ENCODE measurements around the gene WWOX.

The WWOX gene

GRCh38 chr16:78957317-78958100 lies 858.1 kb downstream of the WWOX start:
- DNase-seq (ENCODE audit: low spot score): no peak

- no peak for DNase-seq (ENCODE audit: low spot score)
Measured at GRCh38 chr16:78961464-78961863, 862.0 kb downstream of the WWOX start.

GRCh38 chr16:78962457-78962929 lies 863.0 kb downstream of the WWOX start:
- no peak for DNase-seq (ENCODE audit: low spot score)

GRCh38 chr16:78967948-78968347 lies 868.5 kb downstream of the WWOX start:
- no peak for DNase-seq (ENCODE audit: low spot score)

GRCh38 chr16:78969721-78970120 lies 870.3 kb downstream of the WWOX start:
- no peak for DNase-seq (ENCODE audit: low spot score)

GRCh38 chr16:78970650-78971049 lies 871.2 kb downstream of the WWOX start:
- DNase-seq (ENCODE audit: low spot score): no peak

- DNase-seq (ENCODE audit: low spot score): no peak
Measured at GRCh38 chr16:78972006-78972405, 872.6 kb downstream of the WWOX start.

GRCh38 chr16:78972986-78973385 lies 873.5 kb downstream of the WWOX start:
- DNase-seq (ENCODE audit: low spot score): no peak

GRCh38 chr16:78976212-78976611 lies 876.8 kb downstream of the WWOX start:
- no peak for DNase-seq (ENCODE audit: low spot score)

GRCh38 chr16:78980825-78981224 lies 881.4 kb downstream of the WWOX start:
- DNase-seq (ENCODE audit: low spot score): no peak

- no peak for DNase-seq (ENCODE audit: low spot score)
Measured at GRCh38 chr16:78982096-78982744, 882.8 kb downstream of the WWOX start.

- no peak for DNase-seq (ENCODE audit: low spot score)
Measured at GRCh38 chr16:78984324-78984723, 884.9 kb downstream of the WWOX start.

GRCh38 chr16:78984887-78985464 lies 885.5 kb downstream of the WWOX start:
- no peak for DNase-seq (ENCODE audit: low spot score)

GRCh38 chr16:78985716-78986605 lies 886.5 kb downstream of the WWOX start:
- DNase-seq (ENCODE audit: low spot score): no peak

GRCh38 chr16:78987666-78988065 lies 888.2 kb downstream of the WWOX start:
- no peak for DNase-seq (ENCODE audit: low spot score)

GRCh38 chr16:78988361-78988969 lies 889.0 kb downstream of the WWOX start:
- no peak for DNase-seq (ENCODE audit: low spot score)

- no peak for DNase-seq (ENCODE audit: low spot score)
Measured at GRCh38 chr16:78990309-78990701, 890.9 kb downstream of the WWOX start.

GRCh38 chr16:78992001-78992400 lies 892.5 kb downstream of the WWOX start:
- DNase-seq (ENCODE audit: low spot score): no peak

- DNase-seq (ENCODE audit: low spot score): no peak
Measured at GRCh38 chr16:78993346-78993745, 893.9 kb downstream of the WWOX start.

- DNase-seq (ENCODE audit: low spot score): no peak
Measured at GRCh38 chr16:78994135-78994745, 894.8 kb downstream of the WWOX start.

GRCh38 chr16:78995441-78995840 lies 896.0 kb downstream of the WWOX start:
- no peak for DNase-seq (ENCODE audit: low spot score)
